ENCODE measurements around the gene HNRNPUL1. TPM values are rescaled to one million over a fixed set of nuclear protein-coding genes. Genes with fewer than 3 reads are reported as not detected.

The HNRNPUL1 gene
- total and polyA plus RNA-seq, 10 of the 15 experiments (the other 5 are each of a cell fraction or from before 2014, with no cell fraction given): 11.1 to 276 (median 117) TPM

DNA sequence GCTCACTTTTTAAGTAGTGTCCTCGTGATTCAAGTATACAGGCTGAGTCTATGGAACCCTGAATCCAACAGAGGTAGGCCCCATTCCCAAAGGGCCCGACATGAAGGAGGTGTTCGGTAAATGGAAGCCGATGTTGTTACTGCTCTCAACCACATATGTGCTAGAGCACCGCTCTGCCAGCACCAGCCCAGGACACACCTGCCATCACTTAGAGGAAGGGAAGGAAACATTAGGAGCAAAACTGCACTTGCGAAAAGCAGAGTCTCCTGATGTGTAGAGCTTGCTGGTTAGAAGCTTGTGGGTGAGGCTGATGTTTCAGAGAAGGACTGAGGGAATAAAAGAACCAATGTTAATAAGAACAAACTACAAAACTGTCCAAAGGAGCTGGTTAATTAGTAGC, 36.4 kb downstream of the HNRNPUL1 start:
- peaks cover 50 to 58% of the 10 kb centered on the region in 2 experiments for H3K36me3 ChIP-seq (ENCODE audit: control insufficient read depth in 2 of 2, insufficient read depth in 2 of 2, low read length in 1 of 2)
- intact Hi-C loops (cut with micrococcal nuclease; ENCODE audit: unreplicated experiment): no loop called here
- CTCF ChIA-PET: interaction anchor here (0.6 to 1.0 kb wide), 3 partner anchors 8 to 38 kb away, joined by 3 read pairs; partner anchors contain the start of gene HNRNPUL1
- no peak overlapping the region for H3K4me3 ChIP-seq
- H3K27me3 ChIP-seq (replicated peaks in 1 of 2; ENCODE audit: control insufficient read depth in 2 of 2, insufficient read depth in 2 of 2, low read length in 1 of 2): no peaks in the 10 kb centered on the region
- POLR2A ChIA-PET: interaction anchor here (1.2 to 3.2 kb wide), 3 partner anchors 37 to 139 kb away, joined by 3 to 11 read pairs (median 4); partner anchors contain the start of gene HNRNPUL1
- H3K27ac ChIP-seq (ENCODE audit: control insufficient read depth, insufficient read depth): no peak overlapping the region; the same call in 1 of the 2 replicates
- RAD21 ChIA-PET (ENCODE audit: unreplicated experiment): interaction anchor here (0.6 to 3.6 kb wide), 3 partner anchors 8 to 37 kb away, joined by 3 to 28 read pairs (median 5); partner anchors contain the start of gene HNRNPUL1
- H3K9me3 ChIP-seq (replicated peaks; ENCODE audit: control insufficient read depth, insufficient read depth, low read length): no peaks in the 10 kb centered on the region
- peaks cover 10% of the 10 kb centered on the region for H3K79me2 ChIP-seq (ENCODE audit: control insufficient read depth, insufficient read depth, low read length)
- BruUV-seq (replicated peaks): no TSS peak
- ATAC-seq (no peak), DNase-seq (ENCODE audit: low read depth, low spot score) (no peak), FAIRE-seq (no peak)
- H3K4me2 ChIP-seq (ENCODE audit: control insufficient read depth, insufficient read depth): no peak overlapping the region
- H3K9ac ChIP-seq (ENCODE audit: control insufficient read depth, insufficient read depth, low read length): no peak overlapping the region
- H4K20me1 ChIP-seq (ENCODE audit: control insufficient read depth, insufficient read depth): no peaks in the 10 kb centered on the region
- SMC1A ChIA-PET (ENCODE audit: uncharacterized antibody, unreplicated experiment): interaction anchor here (1.4 to 1.6 kb wide), 3 partner anchors 9 to 51 kb away, joined by 3 to 10 read pairs (median 5); partner anchors contain the start of genes CCDC97 and HNRNPUL1
- H2AFZ ChIP-seq (ENCODE audit: control insufficient read depth, low read depth, low read length): no peak overlapping the region
- TF ChIP-seq, protein P1, sequence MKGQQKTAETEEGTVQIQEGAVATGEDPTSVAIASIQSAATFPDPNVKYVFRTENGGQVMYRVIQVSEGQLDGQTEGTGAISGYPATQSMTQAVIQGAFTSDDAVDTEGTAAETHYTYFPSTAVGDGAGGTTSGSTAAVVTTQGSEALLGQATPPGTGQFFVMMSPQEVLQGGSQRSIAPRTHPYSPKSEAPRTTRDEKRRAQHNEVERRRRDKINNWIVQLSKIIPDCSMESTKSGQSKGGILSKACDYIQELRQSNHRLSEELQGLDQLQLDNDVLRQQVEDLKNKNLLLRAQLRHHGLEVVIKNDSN (IDR thresholded peaks at IDR 0.05; ENCODE audit: borderline replicate concordance, extremely low read length, insufficient read depth, low read depth, low read length): no peak
- TF ChIP-seq, protein P2, sequence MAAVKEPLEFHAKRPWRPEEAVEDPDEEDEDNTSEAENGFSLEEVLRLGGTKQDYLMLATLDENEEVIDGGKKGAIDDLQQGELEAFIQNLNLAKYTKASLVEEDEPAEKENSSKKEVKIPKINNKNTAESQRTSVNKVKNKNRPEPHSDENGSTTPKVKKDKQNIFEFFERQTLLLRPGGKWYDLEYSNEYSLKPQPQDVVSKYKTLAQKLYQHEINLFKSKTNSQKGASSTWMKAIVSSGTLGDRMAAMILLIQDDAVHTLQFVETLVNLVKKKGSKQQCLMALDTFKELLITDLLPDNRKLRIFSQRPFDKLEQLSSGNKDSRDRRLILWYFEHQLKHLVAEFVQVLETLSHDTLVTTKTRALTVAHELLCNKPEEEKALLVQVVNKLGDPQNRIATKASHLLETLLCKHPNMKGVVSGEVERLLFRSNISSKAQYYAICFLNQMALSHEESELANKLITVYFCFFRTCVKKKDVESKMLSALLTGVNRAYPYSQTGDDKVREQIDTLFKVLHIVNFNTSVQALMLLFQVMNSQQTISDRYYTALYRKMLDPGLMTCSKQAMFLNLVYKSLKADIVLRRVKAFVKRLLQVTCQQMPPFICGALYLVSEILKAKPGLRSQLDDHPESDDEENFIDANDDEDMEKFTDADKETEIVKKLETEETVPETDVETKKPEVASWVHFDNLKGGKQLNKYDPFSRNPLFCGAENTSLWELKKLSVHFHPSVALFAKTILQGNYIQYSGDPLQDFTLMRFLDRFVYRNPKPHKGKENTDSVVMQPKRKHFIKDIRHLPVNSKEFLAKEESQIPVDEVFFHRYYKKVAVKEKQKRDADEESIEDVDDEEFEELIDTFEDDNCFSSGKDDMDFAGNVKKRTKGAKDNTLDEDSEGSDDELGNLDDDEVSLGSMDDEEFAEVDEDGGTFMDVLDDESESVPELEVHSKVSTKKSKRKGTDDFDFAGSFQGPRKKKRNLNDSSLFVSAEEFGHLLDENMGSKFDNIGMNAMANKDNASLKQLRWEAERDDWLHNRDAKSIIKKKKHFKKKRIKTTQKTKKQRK (IDR thresholded peaks at IDR 0.05; ENCODE audit: low read depth, low read length): no peak
- in situ Hi-C loops (cut with MboI): no loop called here
- H3K4me1 ChIP-seq (ENCODE audit: control insufficient read depth, insufficient read depth, low read length): peaks cover 58% of the 10 kb centered on the region
- WGBS (ENCODE audit: insufficient coverage, insufficient replicate concordance, low lambda C conversion rate, missing lambda C conversion rate): 88% methylated on average over 6 of the region's 6 CpGs
